ENCODE measurements around the gene CEND1. TPM values are rescaled to one million over a fixed set of nuclear protein-coding genes. Genes with fewer than 3 reads are reported as not detected.
A peak's percentile ranks its signal among the peaks of the same experiment; 100 is the strongest.

Gene CEND1
- total and polyA plus RNA-seq, 2 experiments from 2014 or later, result 1.6 to 8.2 TPM

DNA sequence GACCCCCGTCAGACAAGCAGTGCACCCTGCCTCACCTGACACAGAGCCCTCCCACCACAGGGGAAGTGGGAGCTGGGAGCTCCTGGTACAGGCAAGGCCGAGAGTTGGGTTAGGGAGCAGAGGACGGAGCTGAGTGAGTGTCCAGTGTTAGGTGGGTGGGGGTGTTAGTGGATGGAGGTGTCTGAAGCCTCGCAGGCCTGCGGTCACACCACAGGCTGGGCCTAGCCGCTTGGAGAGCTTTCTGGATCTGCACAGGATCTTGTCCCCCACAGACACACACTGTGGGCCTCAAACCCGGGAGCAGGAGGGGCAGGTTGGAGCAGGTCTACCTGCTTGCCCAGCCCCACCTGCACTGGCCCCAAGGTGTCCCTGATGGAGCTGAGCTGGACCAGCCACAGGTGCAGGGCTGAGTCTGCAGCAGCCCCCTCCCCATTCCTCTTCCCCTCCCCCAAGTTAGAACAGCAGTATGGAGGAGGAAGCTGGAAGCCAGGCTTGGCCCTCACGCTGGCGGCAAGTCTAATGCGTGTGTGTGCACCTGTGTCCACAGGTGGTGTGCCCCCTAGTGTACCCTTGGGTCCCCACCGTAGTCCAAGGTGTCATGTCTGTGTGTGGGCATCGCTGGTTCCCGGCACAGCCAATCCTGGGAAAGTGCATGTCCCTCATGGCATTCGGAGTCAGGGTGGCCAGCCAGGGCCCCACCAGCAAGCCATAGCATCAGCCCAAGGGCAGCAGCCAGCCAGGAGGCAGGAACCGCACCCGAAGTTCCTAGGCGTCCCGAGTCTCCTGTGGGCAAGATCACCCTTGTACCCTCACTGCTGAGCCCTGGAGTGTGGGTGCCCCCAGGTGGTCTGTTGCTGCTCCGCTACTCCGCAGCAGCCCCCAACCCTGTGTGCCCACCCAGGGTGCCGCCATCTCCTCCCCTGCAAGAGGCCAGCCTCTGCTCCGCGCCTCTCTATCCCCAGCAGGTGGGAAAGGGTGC, 10.6 kb downstream of the CEND1 start:
- no peak for DNase-seq (ENCODE audit: low read depth in 1 of 2, low spot score in 1 of 2)
- TF ChIP-seq, protein P1, sequence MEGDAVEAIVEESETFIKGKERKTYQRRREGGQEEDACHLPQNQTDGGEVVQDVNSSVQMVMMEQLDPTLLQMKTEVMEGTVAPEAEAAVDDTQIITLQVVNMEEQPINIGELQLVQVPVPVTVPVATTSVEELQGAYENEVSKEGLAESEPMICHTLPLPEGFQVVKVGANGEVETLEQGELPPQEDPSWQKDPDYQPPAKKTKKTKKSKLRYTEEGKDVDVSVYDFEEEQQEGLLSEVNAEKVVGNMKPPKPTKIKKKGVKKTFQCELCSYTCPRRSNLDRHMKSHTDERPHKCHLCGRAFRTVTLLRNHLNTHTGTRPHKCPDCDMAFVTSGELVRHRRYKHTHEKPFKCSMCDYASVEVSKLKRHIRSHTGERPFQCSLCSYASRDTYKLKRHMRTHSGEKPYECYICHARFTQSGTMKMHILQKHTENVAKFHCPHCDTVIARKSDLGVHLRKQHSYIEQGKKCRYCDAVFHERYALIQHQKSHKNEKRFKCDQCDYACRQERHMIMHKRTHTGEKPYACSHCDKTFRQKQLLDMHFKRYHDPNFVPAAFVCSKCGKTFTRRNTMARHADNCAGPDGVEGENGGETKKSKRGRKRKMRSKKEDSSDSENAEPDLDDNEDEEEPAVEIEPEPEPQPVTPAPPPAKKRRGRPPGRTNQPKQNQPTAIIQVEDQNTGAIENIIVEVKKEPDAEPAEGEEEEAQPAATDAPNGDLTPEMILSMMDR (IDR thresholded peaks at IDR 0.05; ENCODE audit: low read depth, low read length), result no peak
- Histone ChIP-seq H3K4me1 (ENCODE audit: low read depth) (peaks cover 14% of the 10 kb centered on the region), H3K4me3 (no peak overlapping the region), H3K36me3 (no peaks in the 10 kb centered on the region), H3K27me3 (no peaks in the 10 kb centered on the region), H3K27ac (no peak overlapping the region), H3K9me3 (ENCODE audit: low read depth) (no peaks in the 10 kb centered on the region)

DNA sequence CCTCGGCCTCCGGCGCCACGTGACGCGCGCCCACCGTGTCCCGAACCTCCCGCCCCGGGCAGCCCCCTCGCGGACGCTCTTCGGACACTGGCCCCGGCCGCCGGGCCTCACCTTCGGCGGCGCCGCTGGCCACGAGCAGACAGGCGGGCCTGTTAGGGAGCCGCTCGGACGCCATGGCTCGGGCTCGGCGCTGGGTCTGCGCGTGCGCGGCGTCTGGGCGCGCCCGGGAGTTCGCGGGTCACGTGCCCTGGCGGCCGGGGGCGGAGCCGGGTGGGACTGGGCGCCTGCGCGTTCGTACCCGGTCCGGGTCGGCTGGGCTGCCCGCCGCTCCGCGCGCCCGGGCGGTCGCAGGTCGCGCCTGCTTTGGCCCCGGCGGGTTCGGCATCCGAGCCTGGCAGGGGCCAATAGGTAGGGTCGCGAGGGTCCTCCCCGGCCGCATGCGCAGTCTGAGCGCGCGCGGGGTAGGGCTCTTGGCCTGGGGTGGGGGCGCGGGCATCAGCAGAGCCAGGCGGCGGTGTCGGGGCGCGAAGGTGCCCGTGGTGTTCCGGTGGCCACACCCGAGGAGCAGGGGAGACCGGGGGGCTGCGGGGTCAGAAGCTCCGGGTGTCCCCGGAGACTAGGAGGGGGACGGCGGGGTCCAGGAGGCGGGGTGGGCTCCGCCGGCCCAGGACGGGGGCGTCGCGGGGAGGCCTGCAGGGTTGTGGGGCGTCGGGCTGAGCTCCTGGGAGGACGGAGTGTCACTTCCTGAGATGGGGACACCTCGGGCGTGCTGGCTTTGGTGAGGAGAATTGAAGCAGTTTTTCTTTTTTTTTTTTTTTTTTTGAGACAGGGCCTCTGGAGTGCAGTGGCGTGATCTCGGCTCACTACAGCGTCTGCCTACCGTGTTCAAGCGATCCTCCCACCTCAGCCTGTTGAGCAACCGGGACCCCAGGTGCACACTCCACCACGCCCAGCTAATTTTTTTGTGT, 12.3 kb downstream of the CEND1 start, which contains the start of gene GATD1:
GATD1 (minus strand) TSS at position 200 of the 968 bp plus-strand sequence; CDS start at position 175, 25 bp downstream.
- DNase-seq (ENCODE audit: low read depth in 1 of 2, low spot score in 1 of 2), result peak; percentile 91 to 94
- TF ChIP-seq, protein P1 (IDR thresholded peaks at IDR 0.05; ENCODE audit: low read depth, low read length), result no peak
- Histone ChIP-seq H3K27ac (peak within 1 kb of the TSS; percentile 99), H3K4me1 (ENCODE audit: low read depth) (peaks cover 8% of the 10 kb centered on the region), H3K27me3 (no peaks in the 10 kb centered on the region), H3K36me3 (peaks cover 5% of the 10 kb centered on the region), H3K4me3 (peak within 1 kb of the TSS; percentile 97), H3K9me3 (ENCODE audit: low read depth) (no peaks in the 10 kb centered on the region)

DNA sequence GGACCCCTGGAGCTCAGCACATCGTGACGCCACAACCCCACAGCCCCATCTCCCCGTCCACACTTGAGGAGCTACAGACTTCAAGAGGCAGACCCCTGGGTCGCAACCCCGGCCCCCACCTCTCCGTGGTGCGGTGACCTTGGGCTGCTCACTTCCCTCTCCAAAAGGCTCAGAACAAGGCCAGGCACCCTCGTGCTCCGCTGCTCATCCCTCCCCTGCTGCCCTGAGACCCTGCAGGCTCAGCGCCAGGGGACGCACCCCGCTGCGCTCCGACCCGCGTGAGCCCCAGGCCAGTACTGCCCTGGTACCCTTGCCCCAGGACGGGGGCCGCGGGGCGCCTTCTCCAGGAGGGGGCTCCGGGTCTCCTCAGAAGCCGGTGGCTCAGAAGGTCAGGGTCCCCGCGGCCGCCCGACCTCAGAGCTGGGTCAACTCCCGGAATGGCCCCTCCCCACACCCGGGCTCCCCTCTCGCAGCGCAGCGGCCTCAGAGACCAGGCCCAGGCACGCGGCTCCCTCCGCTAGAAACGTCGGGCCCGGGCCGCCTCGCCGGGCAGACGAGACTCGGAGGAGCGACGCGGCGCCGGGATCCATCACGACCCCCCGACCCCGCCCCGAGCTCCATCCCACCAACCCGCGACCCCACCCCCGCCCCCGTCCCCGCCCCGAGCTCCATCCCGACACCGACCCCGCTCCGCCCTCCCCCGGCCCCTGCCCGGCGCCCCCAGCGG, 13.2 kb downstream of the CEND1 start:
- TF ChIP-seq, protein P1 (IDR thresholded peaks at IDR 0.05; ENCODE audit: low read depth, low read length), result no peak
- Histone ChIP-seq H3K36me3 (peaks cover 5% of the 10 kb centered on the region), H3K4me3 (peak overlapping the region; percentile 97), H3K4me1 (ENCODE audit: low read depth) (peaks cover 8% of the 10 kb centered on the region), H3K27ac (peak overlapping the region; percentile 99), H3K27me3 (no peaks in the 10 kb centered on the region), H3K9me3 (ENCODE audit: low read depth) (no peaks in the 10 kb centered on the region)
- peak; percentile 39 to 90 for DNase-seq (ENCODE audit: low read depth in 1 of 2, low spot score in 1 of 2)

DNA sequence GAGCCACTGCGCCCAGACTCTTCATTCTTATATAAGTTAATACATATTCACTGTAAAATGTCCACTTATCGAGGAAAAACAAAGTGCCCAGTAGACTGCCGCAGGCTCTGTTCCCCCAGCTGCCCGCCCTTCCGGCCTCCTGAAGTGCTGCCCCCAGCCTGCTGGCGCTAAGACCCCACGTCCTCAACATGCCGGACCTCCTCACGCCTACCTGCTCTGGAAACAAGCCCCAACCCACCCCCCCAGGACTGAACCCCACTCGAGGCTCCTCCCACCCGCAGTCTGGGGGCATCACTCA, 13.7 kb downstream of the CEND1 start:
- Histone ChIP-seq H3K4me3 (peak overlapping the region; percentile 97), H3K27ac (peak overlapping the region; percentile 99), H3K27me3 (no peaks in the 10 kb centered on the region), H3K4me1 (ENCODE audit: low read depth) (peaks cover 8% of the 10 kb centered on the region), H3K36me3 (peaks cover 5% of the 10 kb centered on the region), H3K9me3 (ENCODE audit: low read depth) (no peaks in the 10 kb centered on the region)
- TF ChIP-seq, protein P1 (IDR thresholded peaks at IDR 0.05; ENCODE audit: low read depth, low read length), result no peak
- DNase-seq (ENCODE audit: low read depth in 1 of 2, low spot score in 1 of 2), result no peak
